Stimulated activated naive CD4-positive, alpha-beta T cell (primary cell): ENCODE data around the gene ENDOV.

ENCODE experiments used
- DNase-seq, 6 experiments: peaks; one replicate each; lab custom pipeline; 2025; lab: John Stamatoyannopoulos, UW

ENDOV gene

GRCh38 chr17:80449930-80450576, 35.1 kb downstream of the ENDOV start:
- DNase-seq: no peak

- DNase-seq: no peak
Measured at GRCh38 chr17:80451104-80451775, 36.3 kb downstream of the ENDOV start.

- DNase-seq: no peak
Measured at GRCh38 chr17:80452173-80452915, 37.4 kb downstream of the ENDOV start.

GRCh38 chr17:80453126-80453997, 38.4 kb downstream of the ENDOV start:
- DNase-seq: no peak

- DNase-seq: no peak
Measured at GRCh38 chr17:80453998-80454556, 39.1 kb downstream of the ENDOV start.

GRCh38 chr17:80454557-80455335, 39.8 kb downstream of the ENDOV start:
- DNase-seq: peak; percentile 87 to 95 (median 92)

- DNase-seq: peak in 1 of 6 experiments; percentile 22
Measured at GRCh38 chr17:80455336-80455710, 40.4 kb downstream of the ENDOV start.

- DNase-seq: no peak
Measured at GRCh38 chr17:80455784-80456183, 40.8 kb downstream of the ENDOV start.

GRCh38 chr17:80456465-80457235, 41.7 kb downstream of the ENDOV start:
- no peak for DNase-seq

GRCh38 chr17:80457236-80457856, 42.4 kb downstream of the ENDOV start:
- no peak for DNase-seq

- DNase-seq: no peak
Measured at GRCh38 chr17:80458016-80458415, 43.0 kb downstream of the ENDOV start.

GRCh38 chr17:80459234-80459633, 44.3 kb downstream of the ENDOV start:
- no peak for DNase-seq

GRCh38 chr17:80460429-80460834, 45.5 kb downstream of the ENDOV start:
- DNase-seq: no peak

- no peak for DNase-seq
Measured at GRCh38 chr17:80461528-80462160, 46.7 kb downstream of the ENDOV start.

- no peak for DNase-seq
Measured at GRCh38 chr17:80463784-80464400, 48.9 kb downstream of the ENDOV start.

- no peak for DNase-seq
Measured at GRCh38 chr17:80464486-80464885, 49.5 kb downstream of the ENDOV start.

GRCh38 chr17:80465327-80465974, 50.5 kb downstream of the ENDOV start:
- DNase-seq: no peak

GRCh38 chr17:80466188-80466705, 51.3 kb downstream of the ENDOV start:
- DNase-seq: no peak
